Hippocampal formation (tissue), 2 donors: ENCODE measurements around the gene CD200R1L.
"Not testable (repeated sequence)": the region's sequence is repeated elsewhere in the genome, so short reads cannot be mapped to it uniquely, and the experiment has no call there.

ENCODE experiments used
- DNase-seq, 2 donors: peaks; one replicate each; lab custom pipeline; 2025; lab: John Stamatoyannopoulos, UW

CD200R1L gene

GRCh38 chr3:112846764-112847163 lies at the start of gene CD200R1L:
CD200R1L (minus strand) TSS chr3:112846864; CDS start chr3:112829367, 17,497 bp downstream.
- no peak for DNase-seq

- DNase-seq, result no peak
These were observed 47.6 kb upstream of the CD200R1L start for GRCh38 chr3:112894258-112894657.

GRCh38 chr3:112889357-112889756 lies 42.7 kb upstream of the CD200R1L start:
- DNase-seq, result no peak

GRCh38 chr3:112888381-112889085 lies 41.9 kb upstream of the CD200R1L start:
- DNase-seq, result no peak

GRCh38 chr3:112884678-112885290 lies 38.1 kb upstream of the CD200R1L start:
- DNase-seq, result no peak

GRCh38 chr3:112881891-112882290 lies 35.2 kb upstream of the CD200R1L start:
- no peak for DNase-seq

- DNase-seq, result no peak
These were observed 28.9 kb upstream of the CD200R1L start for GRCh38 chr3:112875561-112875960.

- DNase-seq, result no peak
These were observed 28.1 kb upstream of the CD200R1L start for GRCh38 chr3:112874725-112875124.

- DNase-seq, result no peak
These were observed 27.0 kb upstream of the CD200R1L start for GRCh38 chr3:112873632-112874031.

GRCh38 chr3:112871735-112872134 lies 25.1 kb upstream of the CD200R1L start:
- DNase-seq, result no peak

- no peak for DNase-seq
These were observed 19.1 kb upstream of the CD200R1L start for GRCh38 chr3:112865757-112866156.

- no peak for DNase-seq
These were observed 14.2 kb upstream of the CD200R1L start for GRCh38 chr3:112860898-112861297.

GRCh38 chr3:112858410-112859069 lies 11.9 kb upstream of the CD200R1L start:
- no peak for DNase-seq

GRCh38 chr3:112857526-112857925 lies 10.9 kb upstream of the CD200R1L start:
- no peak for DNase-seq

- DNase-seq, result no peak
These were observed 9.9 kb upstream of the CD200R1L start for GRCh38 chr3:112856537-112856936.

- DNase-seq, result no peak
These were observed 9.2 kb upstream of the CD200R1L start for GRCh38 chr3:112855883-112856282.

GRCh38 chr3:112855074-112855473 lies 8.4 kb upstream of the CD200R1L start:
- DNase-seq, result not testable (repeated sequence)

GRCh38 chr3:112848196-112848595 lies 1.5 kb upstream of the CD200R1L start:
- no peak for DNase-seq

- DNase-seq, result no peak
These were observed 1.0 kb upstream of the CD200R1L start for GRCh38 chr3:112847692-112848091.

- DNase-seq, result no peak
These were observed 892 bp downstream of the CD200R1L start for GRCh38 chr3:112845772-112846171.

GRCh38 chr3:112829046-112829445 lies 17.6 kb downstream of the CD200R1L start:
- DNase-seq, result no peak

- no peak for DNase-seq
These were observed 24.3 kb downstream of the CD200R1L start for GRCh38 chr3:112822064-112823055.
